GM06990 (cell line): ENCODE results near the gene LRRC53.

ENCODE experiments used
- DNase-seq: peaks from one replicate; pipeline ENCODE4 v3.0.0-alpha.2; 2011; ENCODE audit not compliant: insufficient read length; ENCODE audit errors: extremely low read depth
- H3K27me3 ChIP-seq: replicated peaks from 2 replicates; pipeline ENCODE4 v1.6.0; 2011; ENCODE audit warnings: low read length; ENCODE audit not compliant: control insufficient read depth, insufficient read depth
- H3K36me3 ChIP-seq: 2 replicates; pipeline ENCODE4 v1.5.1; 2011; ENCODE audit warnings: low read length; ENCODE audit not compliant: control insufficient read depth, insufficient read depth
- H3K4me3 ChIP-seq: replicated peaks from 2 replicates; pipeline ENCODE4 v1.5.1; 2011; ENCODE audit warnings: low read depth, mild to moderate bottlenecking, control low read depth, low read length
- CTCF ChIP-seq: IDR thresholded peaks from 2 replicates; pipeline ENCODE4 v1.5.1; 2011; ENCODE audit warnings: low read length, control low read depth, mild to moderate bottlenecking, inconsistent platforms; ENCODE audit not compliant: insufficient read depth, poor library complexity, severe bottlenecking

Gene LRRC53

DNA sequence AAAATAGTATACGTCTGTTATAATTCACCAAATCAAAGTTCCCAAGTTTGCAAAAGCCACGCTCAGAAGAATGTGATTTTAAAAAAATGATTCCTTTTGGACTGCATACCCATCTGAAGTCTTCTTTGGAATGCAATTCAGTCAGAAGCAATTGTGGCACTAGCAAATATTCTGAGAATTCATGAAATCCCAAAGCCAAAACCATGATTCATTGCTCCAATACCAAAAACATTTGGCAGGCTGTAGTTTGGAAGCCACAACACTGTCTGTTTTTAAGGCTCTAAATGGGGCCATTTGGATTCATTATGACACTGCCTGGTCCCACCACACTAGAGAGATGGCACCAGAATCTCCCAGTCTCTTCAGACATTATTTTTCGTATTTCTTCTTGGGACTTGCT, 21.8 kb upstream of the LRRC53 start:
- TF ChIP-seq CTCF, result no peak
- H3K27me3 ChIP-seq, result no peaks in the 10 kb centered on the region
- no peak overlapping the region for H3K4me3 ChIP-seq
- DNase-seq, result no peak
- no peaks in the 10 kb centered on the region for H3K36me3 ChIP-seq

DNA sequence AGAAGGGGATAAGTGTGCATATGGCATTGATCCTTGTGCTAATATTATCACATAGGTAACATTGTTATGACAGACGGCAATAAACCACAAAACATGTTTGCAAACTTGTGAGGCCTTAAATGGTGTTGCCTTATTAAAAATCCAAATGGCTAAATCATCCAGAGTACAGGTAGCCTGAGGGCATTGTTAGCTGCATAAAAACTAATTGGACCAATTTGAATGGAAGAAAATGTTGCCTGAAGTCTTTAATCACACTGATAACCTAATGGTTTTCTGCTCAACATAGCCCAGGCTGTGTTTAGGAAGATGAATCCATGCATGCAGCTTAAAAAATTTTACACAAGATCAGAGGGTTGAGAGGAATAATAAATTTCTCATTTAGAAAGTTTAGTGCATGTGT, 19.4 kb upstream of the LRRC53 start:
- no peak for TF ChIP-seq CTCF
- Histone ChIP-seq H3K27me3 (no peaks in the 10 kb centered on the region), H3K4me3 (no peak overlapping the region), H3K36me3 (no peaks in the 10 kb centered on the region)
- DNase-seq, result no peak

GRCh38 chr1:74530892-74531291, 18.5 kb upstream of the LRRC53 start:
- Histone ChIP-seq H3K4me3 (no peak overlapping the region), H3K27me3 (no peaks in the 10 kb centered on the region), H3K36me3 (no peaks in the 10 kb centered on the region)
- DNase-seq, result no peak
- TF ChIP-seq CTCF, result no peak

DNA sequence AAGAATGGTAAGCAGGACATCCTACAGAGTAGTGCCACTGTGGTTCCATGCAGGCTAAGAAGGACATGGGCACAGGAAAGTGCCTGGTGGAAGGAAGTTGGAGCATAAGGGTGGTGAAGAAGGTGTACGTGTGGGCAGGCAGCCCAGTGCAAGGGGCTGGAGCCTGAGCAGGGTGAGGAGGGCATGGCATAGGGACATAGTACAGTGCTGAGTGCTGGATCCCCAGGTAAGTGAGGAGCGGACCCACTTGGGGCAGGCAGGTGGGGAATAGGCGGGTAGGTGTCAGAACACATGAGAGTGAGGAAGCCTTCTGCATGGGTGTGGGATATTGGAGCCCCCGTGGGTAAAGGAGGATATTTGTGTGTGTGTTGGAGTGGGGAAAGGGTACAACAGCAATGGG, 15.7 kb upstream of the LRRC53 start:
- Histone ChIP-seq H3K27me3 (no peaks in the 10 kb centered on the region), H3K36me3 (no peaks in the 10 kb centered on the region), H3K4me3 (no peak overlapping the region)
- DNase-seq, result no peak
- TF ChIP-seq CTCF, result no peak

GRCh38 chr1:74526708-74527107, 14.3 kb upstream of the LRRC53 start:
- Histone ChIP-seq H3K36me3 (no peaks in the 10 kb centered on the region), H3K4me3 (no peak overlapping the region), H3K27me3 (no peaks in the 10 kb centered on the region)
- no peak for TF ChIP-seq CTCF
- no peak for DNase-seq

GRCh38 chr1:74523873-74524480, 11.6 kb upstream of the LRRC53 start:
- Histone ChIP-seq H3K27me3 (no peaks in the 10 kb centered on the region), H3K36me3 (no peaks in the 10 kb centered on the region), H3K4me3 (no peak overlapping the region)
- DNase-seq, result no peak
- TF ChIP-seq CTCF, result no peak
